Colonic mucosa (tissue), 4 donors: ENCODE measurements around the gene LAMP5. TPM values are rescaled to one million over a fixed set of nuclear protein-coding genes. Genes with fewer than 3 reads are reported as not detected.

ENCODE experiments used
- DNase-seq: peaks from one replicate; pipeline ENCODE4 v3.0.0-alpha.2; 2020
- H3K27ac ChIP-seq: fragments of 200-600 bp; one replicate; pipeline ENCODE4 v1.8.0; 2021
- H3K27me3 ChIP-seq: fragments of 200-600 bp; one replicate; pipeline ENCODE4 v1.8.0; 2021
- H3K36me3 ChIP-seq: fragments of 200-600 bp; one replicate; pipeline ENCODE4 v1.8.0; 2021
- H3K4me1 ChIP-seq: fragments of 200-600 bp; one replicate; pipeline ENCODE4 v1.8.0; 2021; ENCODE audit warnings: mild to moderate bottlenecking
- H3K4me3 ChIP-seq: fragments of 200-600 bp; one replicate; pipeline ENCODE4 v1.8.0; 2021
- H3K9ac ChIP-seq, 2 donors: one replicate each; pipeline ENCODE4 v1.7.0; 2013; ENCODE audit warnings: control low read depth in 2 of 2, low read depth in 2 of 2, low read length in 2 of 2
- H3K9me3 ChIP-seq: fragments of 200-600 bp; one replicate; pipeline ENCODE4 v1.8.0; 2021
- CTCF ChIP-seq: fragments of 200-600 bp; IDR thresholded peaks from one replicate; pipeline ENCODE4 v1.8.0; 2022; ENCODE audit warnings: antibody characterized with exemption, mild to moderate bottlenecking
- intact Hi-C: fragments of 100-400 bp; cut with DNase I; formaldehyde crosslinking; loops from one replicate; pipeline ENCODE4 v1.14.1; 2022
- total RNA-seq, 2 donors: library from RNA; stranded (reverse); fragmentation: NEBNext Ultra II Directional in 1 of 2; extraction: Animal tissue kit (Norgen Biotek cat#: 25700) in 1 of 2; gene quantifications; one replicate each; pipeline ENCODE4 v1.2.1, GENCODE V29; 2021
- donor health status: healthy.
- donor health status: DM: no; HTN: no; CAD: no.
- donor health status: DM: no; HTN: no; CAD: no.

LAMP5 gene
- total RNA-seq, 2 donors from 2014 or later = 0.30 to 0.32 TPM

DNA sequence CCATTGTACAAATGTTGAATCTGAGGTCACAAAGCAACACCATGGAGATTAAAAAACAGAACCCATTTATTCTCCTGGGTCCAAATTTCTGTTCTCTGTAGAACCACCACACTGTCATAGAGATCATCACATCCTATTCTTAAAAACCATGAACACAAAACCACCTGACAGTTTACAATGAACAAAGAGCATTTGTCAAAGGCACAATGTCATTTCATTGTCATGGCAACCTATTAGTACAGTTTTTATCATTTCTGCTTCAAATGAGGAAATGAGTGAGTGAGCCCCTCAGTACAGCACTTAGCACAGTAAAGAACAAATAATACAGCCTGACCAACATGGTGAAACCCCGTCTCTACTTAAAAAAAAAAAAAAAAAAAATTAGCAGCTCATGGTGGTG, 23.1 kb upstream of the LAMP5 start:
- TF ChIP-seq CTCF = no peak
- Histone ChIP-seq H3K9me3 (no peaks in the 10 kb centered on the region), H3K27me3 (no peaks in the 10 kb centered on the region), H3K36me3 (no peaks in the 10 kb centered on the region), H3K4me3 (no peak overlapping the region), H3K4me1 (no peaks in the 10 kb centered on the region), H3K9ac (no peak overlapping the region), H3K27ac (no peak overlapping the region)
- intact Hi-C loops = no loop called here
- no peak for DNase-seq

DNA sequence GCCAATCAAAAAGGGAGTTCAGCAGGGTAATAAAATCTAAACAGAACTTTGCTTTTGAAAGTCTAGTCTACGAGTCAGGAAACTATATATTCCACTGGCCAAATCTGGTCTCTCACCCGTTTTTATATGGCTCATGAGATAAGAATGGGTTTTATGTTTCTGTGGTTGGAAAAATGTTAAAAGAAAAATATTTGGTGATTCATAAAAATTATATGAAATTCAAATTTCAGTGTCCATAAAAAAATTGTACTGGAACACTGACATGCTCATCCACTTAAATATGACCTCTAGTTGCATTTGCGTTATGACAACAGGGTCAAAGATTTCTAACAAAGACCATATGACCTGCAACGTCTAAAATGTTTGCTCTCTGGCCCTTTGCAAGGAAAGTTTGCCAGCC, 22.3 kb upstream of the LAMP5 start:
- intact Hi-C loops = no loop called here
- no peaks in the 10 kb centered on the region for H3K9me3 ChIP-seq
- no peaks in the 10 kb centered on the region for H3K27me3 ChIP-seq
- DNase-seq = no peak
- no peaks in the 10 kb centered on the region for H3K4me1 ChIP-seq
- no peak overlapping the region for H3K4me3 ChIP-seq
- H3K27ac ChIP-seq = no peak overlapping the region
- TF ChIP-seq CTCF = no peak
- no peak overlapping the region for H3K9ac ChIP-seq
- no peaks in the 10 kb centered on the region for H3K36me3 ChIP-seq

DNA sequence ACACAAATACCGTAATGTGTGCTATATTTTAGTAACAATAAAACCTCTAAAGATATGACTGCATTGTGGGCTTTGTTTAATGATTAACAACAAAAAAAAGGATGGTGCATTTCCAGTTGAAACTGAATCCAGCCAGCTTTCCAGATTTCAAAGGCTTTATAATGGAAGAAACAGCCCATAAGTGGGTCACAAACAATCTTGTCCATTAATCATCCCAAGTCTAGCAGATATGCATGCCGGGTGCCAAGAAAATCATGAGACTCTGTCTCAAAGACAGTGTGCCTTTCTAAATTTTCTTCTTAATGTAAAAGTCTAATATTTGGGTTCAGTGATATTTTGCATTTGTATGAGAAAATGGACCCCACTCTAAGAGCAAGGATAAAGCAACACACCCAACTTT, 20.6 kb upstream of the LAMP5 start:
- Histone ChIP-seq H3K4me1 (no peaks in the 10 kb centered on the region), H3K9ac (no peak overlapping the region), H3K36me3 (no peaks in the 10 kb centered on the region), H3K27ac (no peak overlapping the region), H3K27me3 (no peaks in the 10 kb centered on the region), H3K9me3 (no peaks in the 10 kb centered on the region), H3K4me3 (no peak overlapping the region)
- intact Hi-C loops = no loop called here
- TF ChIP-seq CTCF = no peak
- DNase-seq = no peak

DNA sequence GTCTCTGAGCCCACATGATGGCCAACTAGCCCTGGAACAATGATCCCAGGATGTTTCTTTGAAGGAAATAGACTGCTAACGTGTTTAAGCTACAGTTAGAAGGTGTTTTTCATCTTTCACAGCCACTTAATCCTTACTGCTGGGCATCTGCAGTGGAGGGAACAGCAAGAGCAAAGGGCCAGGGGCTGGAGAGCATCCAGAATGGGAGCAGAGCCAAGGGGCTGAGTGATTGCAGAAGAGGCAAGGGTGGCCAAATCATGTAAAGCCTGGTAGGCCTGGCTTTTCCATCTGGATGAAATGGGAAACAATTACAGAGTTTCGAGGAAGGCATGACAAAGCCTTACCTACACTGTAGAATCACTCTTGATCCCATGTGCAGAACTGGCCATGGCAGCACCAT, 18.7 kb upstream of the LAMP5 start:
- H3K9me3 ChIP-seq = no peaks in the 10 kb centered on the region
- no peaks in the 10 kb centered on the region for H3K4me1 ChIP-seq
- H3K27ac ChIP-seq = no peak overlapping the region
- intact Hi-C loops = no loop called here
- no peak for DNase-seq
- H3K4me3 ChIP-seq = no peak overlapping the region
- no peak overlapping the region for H3K9ac ChIP-seq
- H3K36me3 ChIP-seq = no peaks in the 10 kb centered on the region
- no peaks in the 10 kb centered on the region for H3K27me3 ChIP-seq
- TF ChIP-seq CTCF = no peak

- H3K27ac ChIP-seq = no peak overlapping the region
- H3K27me3 ChIP-seq = no peaks in the 10 kb centered on the region
- no peak overlapping the region for H3K9ac ChIP-seq
- H3K36me3 ChIP-seq = no peaks in the 10 kb centered on the region
- no peaks in the 10 kb centered on the region for H3K9me3 ChIP-seq
- intact Hi-C loops = no loop called here
- H3K4me3 ChIP-seq = no peak overlapping the region
- no peaks in the 10 kb centered on the region for H3K4me1 ChIP-seq
- TF ChIP-seq CTCF = no peak
- DNase-seq = no peak
Measured at GRCh38 chr20:9496155-9496554, 18.2 kb upstream of the LAMP5 start.

GRCh38 chr20:9498322-9498721, 16.1 kb upstream of the LAMP5 start:
- H3K36me3 ChIP-seq = no peaks in the 10 kb centered on the region
- DNase-seq = no peak
- no peak overlapping the region for H3K27ac ChIP-seq
- TF ChIP-seq CTCF = no peak
- no peaks in the 10 kb centered on the region for H3K4me1 ChIP-seq
- no peaks in the 10 kb centered on the region for H3K9me3 ChIP-seq
- intact Hi-C loops = no loop called here
- H3K4me3 ChIP-seq = no peak overlapping the region
- H3K9ac ChIP-seq = no peak overlapping the region
- no peaks in the 10 kb centered on the region for H3K27me3 ChIP-seq
